MM.1S (cell line): ENCODE measurements around the gene EIF4A3.

ENCODE experiments used
- DNase-seq: peaks from one replicate; pipeline ENCODE4 v3.0.0-alpha.2; 2015
- H2AFZ ChIP-seq: fragments of 300-600 bp; sonication (generic); 2 replicates; pipeline ENCODE4 v1.6.0; 2016; ENCODE audit warnings: antibody characterized with exemption, low read length
- H3F3A ChIP-seq: fragments of 300-600 bp; sonication (generic); 2 replicates; pipeline ENCODE4 v1.6.1; 2016; ENCODE audit warnings: mild to moderate bottlenecking, antibody characterized with exemption, low read length, moderate library complexity, mixed read lengths; ENCODE audit not compliant: insufficient read depth
- H3K27ac ChIP-seq: fragments of 300-600 bp; sonication (generic); 2 replicates; pipeline ENCODE4 v1.5.1; 2016; ENCODE audit warnings: mild to moderate bottlenecking, low read length
- H3K27me3 ChIP-seq: fragments of 300-600 bp; sonication (generic); replicated peaks from 2 replicates; pipeline ENCODE4 v1.6.0; 2016; ENCODE audit warnings: low read length; ENCODE audit not compliant: insufficient read depth
- H3K36me3 ChIP-seq: fragments of 300-600 bp; sonication (generic); replicated peaks from 2 replicates; pipeline ENCODE4 v1.6.1; 2016; ENCODE audit warnings: mild to moderate bottlenecking, low read length, mixed read lengths; ENCODE audit not compliant: insufficient read depth
- H3K4me1 ChIP-seq: fragments of 300-600 bp; sonication (generic); 2 replicates; pipeline ENCODE4 v1.6.1; 2016; ENCODE audit warnings: low read length, mixed read lengths
- H3K4me2 ChIP-seq: fragments of 300-600 bp; sonication (generic); 2 replicates; pipeline ENCODE4 v1.6.0; 2016; ENCODE audit warnings: low read depth, low read length
- H3K4me3 ChIP-seq: fragments of 300-600 bp; sonication (generic); 2 replicates; pipeline ENCODE4 v1.5.1; 2016; ENCODE audit warnings: low read length, mixed read lengths
- H3K79me2 ChIP-seq: fragments of 300-600 bp; sonication (generic); 2 replicates; pipeline ENCODE4 v1.6.1; 2016; ENCODE audit warnings: mixed run types, low read length, mixed read lengths
- H3K9ac ChIP-seq: fragments of 300-600 bp; sonication (generic); 2 replicates; pipeline ENCODE4 v1.6.1; 2016; ENCODE audit warnings: low read length, mixed read lengths
- H3K9me2 ChIP-seq: fragments of 300-600 bp; sonication (generic); replicated peaks from 2 replicates; pipeline ENCODE4 v1.6.1; 2016; ENCODE audit warnings: mild to moderate bottlenecking, low read length, mixed read lengths; ENCODE audit not compliant: insufficient read depth
- H3K9me3 ChIP-seq: fragments of 300-600 bp; sonication (generic); replicated peaks from 2 replicates; pipeline ENCODE4 v1.6.1; 2016; ENCODE audit warnings: mild to moderate bottlenecking, low read length, mixed read lengths; ENCODE audit not compliant: insufficient read depth
- H4K20me1 ChIP-seq: fragments of 300-600 bp; sonication (generic); 2 replicates; pipeline ENCODE4 v1.6.1; 2016; ENCODE audit warnings: mild to moderate bottlenecking, low read length, moderate library complexity, mixed read lengths; ENCODE audit not compliant: insufficient read depth
- EZH2 ChIP-seq: fragments of 300-600 bp; sonication (generic); optimal IDR thresholded peaks from 2 replicates; pipeline ENCODE3; 2017; ENCODE audit warnings: low read depth, mild to moderate bottlenecking, antibody characterized with exemption, low read length, mixed read lengths
- EZH2phosphoT487 ChIP-seq: fragments of 300-600 bp; sonication (generic); IDR thresholded peaks from 2 replicates; pipeline ENCODE4 v1.6.1; 2018; ENCODE audit warnings: antibody characterized with exemption, low read length
- TF ChIP-seq, protein P1 (sequence below): fragments of 300-600 bp; sonication (generic); IDR thresholded peaks from 2 replicates; pipeline ENCODE4 v1.5.1; 2016; ENCODE audit warnings: antibody characterized with exemption, low read length, mixed read lengths

Gene EIF4A3

DNA sequence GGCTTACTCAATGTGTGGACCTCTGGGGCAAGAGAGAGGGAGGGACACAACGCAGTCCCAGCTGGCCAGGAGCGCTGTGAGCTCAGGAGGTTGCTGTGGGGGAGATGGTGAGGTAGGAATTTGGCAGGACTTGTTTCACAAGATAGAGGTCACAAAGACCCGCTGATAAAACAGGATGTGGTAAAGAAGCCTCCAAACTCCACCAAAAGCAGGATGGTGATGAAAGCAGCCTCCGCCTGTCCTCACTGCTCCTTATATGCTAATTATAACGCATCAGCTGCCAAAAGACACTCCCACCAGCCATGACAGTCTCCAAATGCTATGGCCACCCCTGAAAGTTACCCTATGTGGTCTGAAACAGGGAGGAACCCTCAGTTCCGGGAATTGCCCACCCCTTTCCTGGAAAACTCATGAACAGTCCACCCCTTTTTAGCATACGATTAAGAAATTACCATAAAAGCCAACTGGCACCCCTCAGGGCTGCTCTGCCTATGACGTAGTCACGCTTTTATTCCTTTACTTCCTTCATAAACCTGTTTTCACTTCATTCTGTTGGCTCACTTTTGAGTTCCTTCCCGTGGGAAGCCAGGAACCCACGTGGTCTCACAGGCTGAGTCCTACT is 5.3 kb upstream of the EIF4A3 start:
- Histone ChIP-seq H3K9me2 (no peaks in the 10 kb centered on the region), H3F3A (no peaks in the 10 kb centered on the region), H3K4me3 (no peak overlapping the region), H3K79me2 (peaks cover 6% of the 10 kb centered on the region; the same call in 1 of the 2 replicates), H4K20me1 (no peaks in the 10 kb centered on the region), H3K9me3 (no peaks in the 10 kb centered on the region), H3K36me3 (no peaks in the 10 kb centered on the region), H2AFZ (no peak overlapping the region), H3K4me2 (no peak overlapping the region), H3K9ac (no peak overlapping the region), H3K27ac (no peak overlapping the region), H3K4me1 (no peaks in the 10 kb centered on the region), H3K27me3 (no peaks in the 10 kb centered on the region)
- DNase-seq = no peak
- TF ChIP-seq EZH2phosphoT487 = no peak

DNA sequence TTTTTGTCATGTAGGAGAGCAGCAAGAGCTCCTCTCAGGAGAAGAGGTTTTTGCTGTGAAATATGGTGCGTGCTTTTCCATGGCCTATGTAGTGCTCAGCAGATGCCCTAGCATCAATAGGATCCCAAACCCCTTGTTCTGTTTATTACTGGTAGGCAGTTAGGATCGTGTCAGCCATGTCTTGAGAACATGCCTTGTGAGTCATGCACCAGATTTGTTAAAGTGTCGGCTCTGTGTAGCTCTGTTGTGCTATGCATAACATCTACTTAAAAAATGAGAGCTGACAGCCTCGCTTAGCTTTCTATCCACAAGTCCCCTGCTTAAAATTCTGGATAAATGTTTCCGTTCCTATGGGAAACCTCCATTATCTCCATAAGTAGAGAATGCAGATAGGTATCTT is 4.4 kb upstream of the EIF4A3 start:
- Histone ChIP-seq H3K9ac (no peak overlapping the region), H3K27me3 (no peaks in the 10 kb centered on the region), H3F3A (no peaks in the 10 kb centered on the region), H4K20me1 (no peaks in the 10 kb centered on the region), H3K27ac (no peak overlapping the region), H3K4me2 (no peak overlapping the region), H3K9me2 (no peaks in the 10 kb centered on the region), H3K4me1 (no peaks in the 10 kb centered on the region), H3K36me3 (no peaks in the 10 kb centered on the region), H3K79me2 (peaks cover 11% of the 10 kb centered on the region), H2AFZ (no peak overlapping the region), H3K9me3 (no peaks in the 10 kb centered on the region), H3K4me3 (no peak overlapping the region)
- TF ChIP-seq, protein P1, sequence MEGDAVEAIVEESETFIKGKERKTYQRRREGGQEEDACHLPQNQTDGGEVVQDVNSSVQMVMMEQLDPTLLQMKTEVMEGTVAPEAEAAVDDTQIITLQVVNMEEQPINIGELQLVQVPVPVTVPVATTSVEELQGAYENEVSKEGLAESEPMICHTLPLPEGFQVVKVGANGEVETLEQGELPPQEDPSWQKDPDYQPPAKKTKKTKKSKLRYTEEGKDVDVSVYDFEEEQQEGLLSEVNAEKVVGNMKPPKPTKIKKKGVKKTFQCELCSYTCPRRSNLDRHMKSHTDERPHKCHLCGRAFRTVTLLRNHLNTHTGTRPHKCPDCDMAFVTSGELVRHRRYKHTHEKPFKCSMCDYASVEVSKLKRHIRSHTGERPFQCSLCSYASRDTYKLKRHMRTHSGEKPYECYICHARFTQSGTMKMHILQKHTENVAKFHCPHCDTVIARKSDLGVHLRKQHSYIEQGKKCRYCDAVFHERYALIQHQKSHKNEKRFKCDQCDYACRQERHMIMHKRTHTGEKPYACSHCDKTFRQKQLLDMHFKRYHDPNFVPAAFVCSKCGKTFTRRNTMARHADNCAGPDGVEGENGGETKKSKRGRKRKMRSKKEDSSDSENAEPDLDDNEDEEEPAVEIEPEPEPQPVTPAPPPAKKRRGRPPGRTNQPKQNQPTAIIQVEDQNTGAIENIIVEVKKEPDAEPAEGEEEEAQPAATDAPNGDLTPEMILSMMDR = no peak
- no peak for TF ChIP-seq EZH2phosphoT487
- no peak for TF ChIP-seq EZH2
- no peak for DNase-seq

DNA sequence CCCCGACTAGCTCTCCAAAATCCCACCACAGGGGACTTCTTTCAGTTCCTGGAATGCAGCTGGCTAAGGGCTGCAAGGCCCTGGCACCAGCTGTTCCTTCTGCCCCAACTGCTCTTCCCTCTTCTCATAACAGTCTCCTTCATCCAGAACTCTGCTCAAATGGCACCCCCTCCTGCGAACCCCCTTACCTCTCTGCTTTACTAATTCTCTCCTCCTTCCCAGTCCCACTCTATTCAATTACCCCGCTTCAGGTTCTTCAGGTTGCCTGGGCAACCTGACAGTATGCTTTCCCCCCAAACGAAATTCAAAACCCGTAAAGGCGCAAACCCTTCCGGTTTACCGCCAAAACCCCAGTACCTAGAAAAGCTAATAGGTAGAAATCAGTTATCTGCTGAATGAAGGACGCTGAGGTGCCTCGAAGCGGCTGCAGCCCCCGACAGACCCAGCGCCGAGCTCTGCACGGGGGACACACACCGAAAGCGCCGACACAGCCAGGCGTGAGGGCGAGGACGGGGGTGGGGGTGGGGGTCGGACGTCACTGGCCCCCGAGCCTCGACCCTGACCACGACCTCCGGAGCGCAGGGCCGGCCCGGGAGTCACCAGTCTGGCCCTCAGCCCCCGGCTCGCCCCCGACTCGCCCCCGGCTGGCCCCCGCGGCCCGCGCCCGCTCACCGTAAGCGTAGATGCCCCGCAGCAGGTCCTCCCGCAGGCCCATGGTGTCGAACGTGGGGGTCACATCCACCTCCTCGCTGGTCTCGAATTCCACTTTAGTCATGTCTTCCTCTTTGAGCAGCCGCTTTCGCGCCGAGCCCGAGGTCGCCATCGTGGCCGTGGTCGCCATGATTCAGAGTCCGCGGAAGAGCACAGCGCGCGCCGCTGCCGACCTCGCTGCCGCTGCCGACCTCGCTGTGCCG is 550 bp downstream of the EIF4A3 start:
- peaks cover 16% of the 10 kb centered on the region; the same call in 1 of the 2 replicates for H3K36me3 ChIP-seq
- DNase-seq = peak; percentile 43
- H3K9me2 ChIP-seq = no peaks in the 10 kb centered on the region
- H3K27me3 ChIP-seq = no peaks in the 10 kb centered on the region
- H3K9ac ChIP-seq = peak overlapping the region; percentile 98
- H2AFZ ChIP-seq = peak overlapping the region; percentile 63
- peaks cover 61% of the 10 kb centered on the region for H3K79me2 ChIP-seq
- peaks cover 21% of the 10 kb centered on the region for H4K20me1 ChIP-seq
- H3K4me1 ChIP-seq = peaks cover 7% of the 10 kb centered on the region
- no peak for TF ChIP-seq EZH2
- TF ChIP-seq, protein P1 = no peak
- no peaks in the 10 kb centered on the region for H3F3A ChIP-seq
- H3K4me3 ChIP-seq = peak overlapping the region; percentile 99
- H3K27ac ChIP-seq = peak overlapping the region; percentile 61; the same call in 1 of the 2 replicates
- H3K4me2 ChIP-seq = peak overlapping the region; percentile 89
- no peaks in the 10 kb centered on the region for H3K9me3 ChIP-seq
